Mononuclear cell (primary cell): ENCODE data around the gene PCDHA5. TPM values are rescaled to one million over a fixed set of nuclear protein-coding genes. Genes with fewer than 3 reads are reported as not detected.
"Not testable (repeated sequence)": the region's sequence is repeated elsewhere in the genome, so short reads cannot be mapped to it uniquely, and the experiment has no call there.

Experiments
- H3K27me3 ChIP-seq: 2 replicates; pipeline ENCODE4 v1.6.0; 2011; ENCODE audit warnings: low read length, control low read depth; ENCODE audit not compliant: insufficient read depth
- H3K4me1 ChIP-seq: 2 replicates; pipeline ENCODE4 v1.5.1; 2011; ENCODE audit warnings: mild to moderate bottlenecking, low read length, control low read depth; ENCODE audit not compliant: insufficient read depth
- H3K4me3 ChIP-seq: 2 replicates; pipeline ENCODE4 v1.5.1; 2011; ENCODE audit warnings: mild to moderate bottlenecking, low read length, moderate library complexity
- H3K9me3 ChIP-seq: 2 replicates; pipeline ENCODE4 v1.5.1; 2011; ENCODE audit warnings: low read depth, mild to moderate bottlenecking, control low read depth, low read length
- total RNA-seq: library from RNA; depleted of rRNA; stranded (reverse); fragments of >200 nt; gene quantifications from one replicate; pipeline ENCODE4 v1.2.3, GENCODE V29; 2012

Gene PCDHA5
- total RNA-seq, 1 donor = under 0.01 TPM

- Histone ChIP-seq H3K27me3 (peaks cover 32% of the 10 kb centered on the region), H3K9me3 (peaks cover 29% of the 10 kb centered on the region), H3K4me1 (no peaks in the 10 kb centered on the region), H3K4me3 (no peak overlapping the region)
Measured at GRCh38 chr5:140802781-140803271, 18.6 kb upstream of the PCDHA5 start.

- Histone ChIP-seq H3K4me1 (no peaks in the 10 kb centered on the region), H3K4me3 (no peak within 1 kb of the TSS), H3K27me3 (peaks cover 15% of the 10 kb centered on the region), H3K9me3 (peaks cover 22% of the 10 kb centered on the region)
Measured at GRCh38 chr5:140806834-140807775, 14.3 kb upstream of the PCDHA5 start, which contains the start of gene PCDHA4. PCDHA4 (plus strand) TSS chr5:140807068.

- Histone ChIP-seq H3K9me3 (peaks cover 32% of the 10 kb centered on the region), H3K27me3 (peaks cover 18% of the 10 kb centered on the region)
- H3K4me3 ChIP-seq, H3K4me1 ChIP-seq: not testable (repeated sequence)
Measured at GRCh38 chr5:140808241-140808888, 13.0 kb upstream of the PCDHA5 start.

GRCh38 chr5:140808889-140809291, 12.5 kb upstream of the PCDHA5 start:
- Histone ChIP-seq H3K27me3 (peaks cover 18% of the 10 kb centered on the region), H3K4me1 (no peaks in the 10 kb centered on the region), H3K4me3 (no peak overlapping the region), H3K9me3 (peaks cover 34% of the 10 kb centered on the region)

- Histone ChIP-seq H3K27me3 (peaks cover 28% of the 10 kb centered on the region), H3K4me1 (no peaks in the 10 kb centered on the region), H3K4me3 (no peak overlapping the region), H3K9me3 (peaks cover 17% of the 10 kb centered on the region)
Measured at GRCh38 chr5:140822281-140822629, 842 bp downstream of the PCDHA5 start.

- peaks cover 35% of the 10 kb centered on the region for H3K27me3 ChIP-seq
- not testable (repeated sequence) for H3K4me3 ChIP-seq, H3K4me1 ChIP-seq
- peaks cover 22% of the 10 kb centered on the region for H3K9me3 ChIP-seq
Measured at GRCh38 chr5:140822969-140823368, 1.6 kb downstream of the PCDHA5 start.

- H3K9me3 ChIP-seq = peaks cover 20% of the 10 kb centered on the region
- no peaks in the 10 kb centered on the region for H3K4me1 ChIP-seq
- H3K27me3 ChIP-seq = peaks cover 38% of the 10 kb centered on the region
- H3K4me3 ChIP-seq = no peak overlapping the region
Measured at GRCh38 chr5:140823475-140823874, 2.1 kb downstream of the PCDHA5 start.

GRCh38 chr5:140827704-140828361, 6.4 kb downstream of the PCDHA5 start, which contains the start of gene PCDHA6:
PCDHA6 (plus strand) TSS chr5:140827960; CDS start chr5:140828092, 132 bp downstream.
- Histone ChIP-seq H3K9me3 (peaks cover 23% of the 10 kb centered on the region), H3K4me1 (no peaks in the 10 kb centered on the region), H3K27me3 (peaks cover 45% of the 10 kb centered on the region), H3K4me3 (no peak within 1 kb of the TSS)

GRCh38 chr5:140828362-140828737, 6.9 kb downstream of the PCDHA5 start:
- no peaks in the 10 kb centered on the region for H3K4me1 ChIP-seq
- H3K27me3 ChIP-seq = peaks cover 50% of the 10 kb centered on the region
- peaks cover 27% of the 10 kb centered on the region for H3K9me3 ChIP-seq
- H3K4me3 ChIP-seq = no peak overlapping the region

- not testable (repeated sequence) for H3K4me3 ChIP-seq, H3K4me1 ChIP-seq
- Histone ChIP-seq H3K9me3 (peaks cover 33% of the 10 kb centered on the region), H3K27me3 (peaks cover 60% of the 10 kb centered on the region)
Measured at GRCh38 chr5:140829511-140830501, 8.4 kb downstream of the PCDHA5 start.

GRCh38 chr5:140833993-140834392, 12.6 kb downstream of the PCDHA5 start, which contains the start of gene PCDHA7:
PCDHA7 (plus strand) TSS chr5:140834269; CDS start chr5:140834384, 115 bp downstream.
- H3K4me3 ChIP-seq = no peak within 1 kb of the TSS
- no peaks in the 10 kb centered on the region for H3K4me1 ChIP-seq
- H3K9me3 ChIP-seq = peaks cover 18% of the 10 kb centered on the region
- H3K27me3 ChIP-seq = peaks cover 40% of the 10 kb centered on the region

- H3K9me3 ChIP-seq = peaks cover 18% of the 10 kb centered on the region
- not testable (repeated sequence) for H3K4me3 ChIP-seq, H3K4me1 ChIP-seq
- peaks cover 40% of the 10 kb centered on the region for H3K27me3 ChIP-seq
Measured at GRCh38 chr5:140834439-140835008, 13.1 kb downstream of the PCDHA5 start.

GRCh38 chr5:140835622-140836510, 14.5 kb downstream of the PCDHA5 start:
- Histone ChIP-seq H3K9me3 (peaks cover 23% of the 10 kb centered on the region), H3K4me1 (no peaks in the 10 kb centered on the region), H3K27me3 (peaks cover 44% of the 10 kb centered on the region), H3K4me3 (no peak overlapping the region)
